Measurements from ENCODE around the gene GSG1L. TPM values are rescaled to one million over a fixed set of nuclear protein-coding genes. Genes with fewer than 3 reads are reported as not detected.

GSG1L gene
- total and polyA plus RNA-seq, 9 of the 15 experiments (the other 6 are each of a cell fraction or from before 2014, with no cell fraction given), result not detected

- POLR2A ChIA-PET, result interaction anchor here (0.7 to 1.4 kb wide), 2 partner anchors 52 to 347 kb away, joined by 3 read pairs; no protein-coding TSS in a partner anchor
- intact Hi-C loops (cut with micrococcal nuclease) (no loop called here), in situ Hi-C loops (cut with MboI) (no loop called here)
- FAIRE-seq (no peak), DNase-seq (ENCODE audit: extremely low read depth in 1 of 4, low spot score in 3 of 4) (no peak), ATAC-seq (no peak)
- no peaks in the 10 kb centered on the region for H3K79me2 ChIP-seq (ENCODE audit: control insufficient read depth, insufficient read depth, low read length)
- CTCF ChIA-PET (ENCODE audit: low intra/inter-chr PET ratio), result no interaction called here
- H3K27ac ChIP-seq (ENCODE audit: extremely low read depth, low read depth, low read length), result no peak overlapping the region
- no peak overlapping the region for H3K4me2 ChIP-seq (ENCODE audit: insufficient read depth, low read length)
- H3K27me3 ChIP-seq (ENCODE audit: control insufficient read depth in 2 of 2, insufficient read depth in 2 of 2, low read length in 2 of 2), result peaks cover 15 to 26% of the 10 kb centered on the region in 2 experiments
- no peak for TF ChIP-seq ELK1 (CRISPR knock-in tag; IDR thresholded peaks at IDR 0.05)
- no peaks in the 10 kb centered on the region for H3K36me3 ChIP-seq (ENCODE audit: control insufficient read depth, insufficient read depth, low read length)
- no peak overlapping the region for H2AFZ ChIP-seq (ENCODE audit: low read depth, low read length)
- no peak overlapping the region for H3K4me3 ChIP-seq
- H3K9ac ChIP-seq (ENCODE audit: insufficient read depth in 1 of 2, low read depth in 2 of 2, low read length in 2 of 2), result no peak overlapping the region
- no peaks in the 10 kb centered on the region for H3K9me3 ChIP-seq (replicated peaks; ENCODE audit: control insufficient read depth, insufficient read depth, low read depth, low read length)
- no TSS peak for BruUV-seq (replicated peaks)
- 40% methylated on average over 9 of the region's 9 CpGs for WGBS (ENCODE audit: insufficient coverage, low coverage, missing lambda C conversion rate)
- peaks cover 6 to 13% of the 10 kb centered on the region in 2 experiments; a peak in 4 of 5 replicates for H3K4me1 ChIP-seq (replicated peaks in 1 of 2; ENCODE audit: control insufficient read depth in 2 of 2, insufficient read depth in 2 of 2, low read length in 2 of 2)
- no peaks in the 10 kb centered on the region for H3K9me1 ChIP-seq (ENCODE audit: control insufficient read depth, insufficient read depth, low read length)
- peaks cover 3% of the 10 kb centered on the region; the same call in 1 of the 2 replicates for H4K20me1 ChIP-seq (replicated peaks; ENCODE audit: control insufficient read depth, insufficient read depth, low read length)
These were observed 18.0 kb upstream of the GSG1L start for GRCh38 chr16:28081391-28081968.

GRCh38 chr16:28078261-28078660 is 14.7 kb upstream of the GSG1L start:
- intact Hi-C loops (cut with micrococcal nuclease), result no loop called here
- no TSS peak for BruUV-seq (replicated peaks)
- H3K9me1 ChIP-seq (ENCODE audit: control insufficient read depth, insufficient read depth, low read length), result no peaks in the 10 kb centered on the region
- 3% methylated on average over 5 of the region's 6 CpGs for WGBS (ENCODE audit: insufficient coverage, low coverage, missing lambda C conversion rate)
- no peak overlapping the region for H3K4me3 ChIP-seq
- ChIA-PET POLR2A (no interaction called here), CTCF (ENCODE audit: low intra/inter-chr PET ratio) (no interaction called here)
- peaks cover 6 to 10% of the 10 kb centered on the region in 2 experiments; a peak in 4 of 5 replicates for H3K4me1 ChIP-seq (replicated peaks in 1 of 2; ENCODE audit: control insufficient read depth in 2 of 2, insufficient read depth in 2 of 2, low read length in 2 of 2)
- in situ Hi-C loops (cut with MboI), result no loop called here
- H3K36me3 ChIP-seq (ENCODE audit: control insufficient read depth, insufficient read depth, low read length), result no peaks in the 10 kb centered on the region
- no peak overlapping the region for H2AFZ ChIP-seq (ENCODE audit: low read depth, low read length)
- H3K4me2 ChIP-seq (ENCODE audit: insufficient read depth, low read length), result no peak overlapping the region
- no peak for DNase-seq (ENCODE audit: extremely low read depth in 1 of 4, low spot score in 3 of 4)
- H3K27ac ChIP-seq (ENCODE audit: extremely low read depth, low read depth, low read length), result no peak overlapping the region
- no peak overlapping the region for H3K9ac ChIP-seq (ENCODE audit: insufficient read depth in 1 of 2, low read depth in 2 of 2, low read length in 2 of 2)
- no peak for ATAC-seq
- TF ChIP-seq ZNF507 (tag; conservative IDR thresholded peaks at IDR 0.05) (no peak), RBM15 (IDR thresholded peaks at IDR 0.05; ENCODE audit: insufficient read depth, low read length) (no peak), PPARD (CRISPR knock-in tag; IDR thresholded peaks at IDR 0.05) (no peak), ETS1 (conservative IDR thresholded peaks at IDR 0.05; ENCODE audit: control insufficient read depth, low read depth, low read length) (no peak), ELF1 (tag; IDR thresholded peaks at IDR 0.05) (no peak), SP1 (CRISPR knock-in tag; IDR thresholded peaks at IDR 0.05) (no peak), GABPA (tag; conservative IDR thresholded peaks at IDR 0.05; ENCODE audit: low read depth) (no peak), NFYB (IDR thresholded peaks at IDR 0.05; ENCODE audit: extremely low read depth, insufficient read length) (no peak), NEUROD1 (IDR thresholded peaks at IDR 0.05; ENCODE audit: borderline replicate concordance, low read depth, low read length, partially characterized antibody) (no peak)
- peaks cover 3% of the 10 kb centered on the region; the same call in 1 of the 2 replicates for H4K20me1 ChIP-seq (replicated peaks; ENCODE audit: control insufficient read depth, insufficient read depth, low read length)
- H3K79me2 ChIP-seq (ENCODE audit: control insufficient read depth, insufficient read depth, low read length), result no peaks in the 10 kb centered on the region
- FAIRE-seq, result no peak
- peaks cover 17 to 46% of the 10 kb centered on the region in 2 experiments for H3K27me3 ChIP-seq (ENCODE audit: control insufficient read depth in 2 of 2, insufficient read depth in 2 of 2, low read length in 2 of 2)
- H3K9me3 ChIP-seq (replicated peaks; ENCODE audit: control insufficient read depth, insufficient read depth, low read depth, low read length), result no peaks in the 10 kb centered on the region

Data from K562 (cell line).